Keratinocyte (primary cell): ENCODE results near the gene JADE2. TPM values are rescaled to one million over a fixed set of nuclear protein-coding genes. Genes with fewer than 3 reads are reported as not detected.

Source experiments
- DNase-seq: peaks from one replicate; pipeline ENCODE4 v3.0.0-alpha.2; 2011; ENCODE audit warnings: low read depth, missing footprints, low spot score
- FAIRE-seq: peaks from 2 replicates; lab custom pipeline; 2011; peaks lifted over from hg19 to GRCh38; lab: Jason Lieb, UNC
- H2AFZ ChIP-seq: 2 replicates; pipeline ENCODE4 v1.6.0; 2012; ENCODE audit warnings: low read length, control low read depth, inconsistent platforms; ENCODE audit not compliant: control insufficient read depth
- H3K27ac ChIP-seq: 2 replicates; pipeline ENCODE4 v1.5.1; 2011; ENCODE audit warnings: low read length; ENCODE audit not compliant: control insufficient read depth, insufficient read depth
- H3K27me3 ChIP-seq: 3 replicates; pipeline ENCODE4 v1.6.0; 2011; ENCODE audit warnings: low read length; ENCODE audit not compliant: control insufficient read depth, insufficient read depth; ENCODE audit errors: extremely low read depth
- H3K36me3 ChIP-seq, 2 experiments: 2 replicates in 1 of 2; 3 replicates in 1 of 2; pipeline ENCODE4 v1.5.1; 2011; ENCODE audit warnings: low read length in 2 of 2, mild to moderate bottlenecking in 1 of 2; ENCODE audit not compliant: control insufficient read depth in 2 of 2, insufficient read depth in 2 of 2; ENCODE audit errors: extremely low read depth in 1 of 2
- H3K4me1 ChIP-seq: 3 replicates; pipeline ENCODE4 v1.5.1; 2011; ENCODE audit warnings: low read length; ENCODE audit not compliant: control insufficient read depth, insufficient read depth; ENCODE audit errors: extremely low read depth
- H3K4me2 ChIP-seq: 3 replicates; pipeline ENCODE4 v1.6.0; 2011; ENCODE audit warnings: low read depth, low read length; ENCODE audit not compliant: control insufficient read depth, insufficient read depth; ENCODE audit errors: extremely low read depth
- H3K4me3 ChIP-seq, 3 experiments: fragments of 200-600 bp in 1 of 3; sonication (generic) in 1 of 3; 2 replicates in 2 of 3; 3 replicates in 1 of 3; pipeline ENCODE4 v1.5.1; 2011 to 2016; ENCODE audit warnings: low read length in 3 of 3, mild to moderate bottlenecking in 3 of 3, control low read depth in 2 of 3, inconsistent platforms in 1 of 3, low read depth in 1 of 3, mixed read lengths in 1 of 3, mixed run types in 1 of 3, moderate library complexity in 1 of 3; ENCODE audit not compliant: control insufficient read depth in 2 of 3, insufficient read depth in 2 of 3; ENCODE audit errors: extremely low read depth in 1 of 3
- H3K79me2 ChIP-seq: 2 replicates; pipeline ENCODE4 v1.6.0; 2012; ENCODE audit warnings: low read length; ENCODE audit not compliant: control insufficient read depth, insufficient read depth
- H3K9ac ChIP-seq: 3 replicates; pipeline ENCODE4 v1.6.0; 2011; ENCODE audit warnings: low read length; ENCODE audit not compliant: control insufficient read depth, insufficient read depth; ENCODE audit errors: extremely low read depth
- H3K9me1 ChIP-seq: 3 replicates; pipeline ENCODE4 v1.6.0; 2011; ENCODE audit warnings: low read length; ENCODE audit not compliant: control insufficient read depth, insufficient read depth; ENCODE audit errors: extremely low read depth
- H3K9me3 ChIP-seq: 2 replicates; pipeline ENCODE4 v1.5.1; 2012; ENCODE audit warnings: low read depth, low read length; ENCODE audit not compliant: control insufficient read depth
- H4K20me1 ChIP-seq: 3 replicates; pipeline ENCODE4 v1.6.0; 2011; ENCODE audit warnings: low read length; ENCODE audit not compliant: control insufficient read depth, insufficient read depth; ENCODE audit errors: extremely low read depth
- EZH2 ChIP-seq: IDR thresholded peaks from one replicate; pipeline ENCODE4 v1.6.1; 2012; ENCODE audit warnings: inconsistent platforms, mild to moderate bottlenecking, low read length, moderate library complexity
- dilution Hi-C: fragments of 300-500 bp; cut with MboI; formaldehyde crosslinking; loops from one replicate; pipeline ENCODE4 v1.7.0; 2020; ENCODE audit warnings: low sequenced_read_pairs; ENCODE audit not compliant: extremely low pct_ligation_motif_present
- polyA plus RNA-seq, 5 experiments: library from polyadenylated mRNA; depleted of rRNA in 3 of 5; stranded (reverse) in 3 of 5; stranded (forward) in 1 of 5; unstranded in 1 of 5; fragments of >200 nt; gene quantifications; 1 replicate in 1 of 5; 2 replicates in 3 of 5; 3 replicates in 1 of 5; pipeline versions ENCODE4 v1.2.1 to v1.2.3, GENCODE V29; 2011 to 2012; ENCODE audit warnings: missing spikeins in 2 of 5, low read depth in 1 of 5, low replicate concordance in 1 of 5
- TF ChIP-seq, protein P1 (sequence below), 3 experiments: IDR thresholded peaks in 1 of 3; conservative IDR thresholded peaks in 1 of 3; optimal IDR thresholded peaks in 1 of 3; 2 replicates in 2 of 3; 3 replicates in 1 of 3; pipeline versions ENCODE3 to v1.5.1; 2011; ENCODE audit warnings: low read length in 3 of 3, mild to moderate bottlenecking in 3 of 3, moderate library complexity in 2 of 3, control low read depth in 1 of 3, inconsistent platforms in 1 of 3; ENCODE audit not compliant: insufficient read depth in 2 of 3; ENCODE audit errors: extremely low read depth in 1 of 3

JADE2 gene
- polyA plus RNA-seq, 1 donor (not counting 4 experiments of a cell fraction or from before 2014, with no cell fraction given) = 11.1 TPM

GRCh38 chr5:134582941-134583340, 57.5 kb downstream of the JADE2 start:
- Histone ChIP-seq H3K27me3 (no peaks in the 10 kb centered on the region), H3K4me2 (no peak overlapping the region)
- FAIRE-seq = no peak

DNA sequence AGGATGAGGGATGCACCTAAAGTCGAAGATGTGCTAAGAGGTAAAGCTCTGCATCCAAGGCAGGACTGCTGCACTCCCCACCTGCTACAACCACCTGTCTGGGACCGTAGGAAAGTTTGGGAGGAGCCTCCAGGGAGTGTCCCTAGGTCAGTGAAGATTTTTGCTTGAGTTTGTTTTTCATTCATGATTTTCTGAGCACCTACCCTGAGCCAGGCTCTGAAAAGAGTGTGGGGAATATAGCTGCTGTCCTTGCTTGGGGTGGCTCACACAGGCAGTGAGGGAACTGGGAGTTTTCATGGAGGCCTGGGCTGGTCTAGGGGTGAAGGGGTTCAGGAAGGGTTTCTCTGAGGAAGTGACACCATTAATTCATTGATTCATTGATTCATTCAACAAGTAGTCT, 58.3 kb downstream of the JADE2 start:
- TF ChIP-seq, protein P1, sequence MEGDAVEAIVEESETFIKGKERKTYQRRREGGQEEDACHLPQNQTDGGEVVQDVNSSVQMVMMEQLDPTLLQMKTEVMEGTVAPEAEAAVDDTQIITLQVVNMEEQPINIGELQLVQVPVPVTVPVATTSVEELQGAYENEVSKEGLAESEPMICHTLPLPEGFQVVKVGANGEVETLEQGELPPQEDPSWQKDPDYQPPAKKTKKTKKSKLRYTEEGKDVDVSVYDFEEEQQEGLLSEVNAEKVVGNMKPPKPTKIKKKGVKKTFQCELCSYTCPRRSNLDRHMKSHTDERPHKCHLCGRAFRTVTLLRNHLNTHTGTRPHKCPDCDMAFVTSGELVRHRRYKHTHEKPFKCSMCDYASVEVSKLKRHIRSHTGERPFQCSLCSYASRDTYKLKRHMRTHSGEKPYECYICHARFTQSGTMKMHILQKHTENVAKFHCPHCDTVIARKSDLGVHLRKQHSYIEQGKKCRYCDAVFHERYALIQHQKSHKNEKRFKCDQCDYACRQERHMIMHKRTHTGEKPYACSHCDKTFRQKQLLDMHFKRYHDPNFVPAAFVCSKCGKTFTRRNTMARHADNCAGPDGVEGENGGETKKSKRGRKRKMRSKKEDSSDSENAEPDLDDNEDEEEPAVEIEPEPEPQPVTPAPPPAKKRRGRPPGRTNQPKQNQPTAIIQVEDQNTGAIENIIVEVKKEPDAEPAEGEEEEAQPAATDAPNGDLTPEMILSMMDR (optimal IDR thresholded peaks at IDR 0.05 in 1 of 3, IDR thresholded peaks at IDR 0.05 in 1 of 3, conservative IDR thresholded peaks at IDR 0.05 in 1 of 3; ENCODE audit: extremely low read depth in 1 of 3, insufficient read depth in 2 of 3, low read length in 3 of 3) = no peak
- TF ChIP-seq EZH2 = no peak
- H3K9me1 ChIP-seq = no peaks in the 10 kb centered on the region
- no peaks in the 10 kb centered on the region for H3K4me1 ChIP-seq
- H3K4me2 ChIP-seq = no peak overlapping the region
- no peak for FAIRE-seq
- no peaks in the 10 kb centered on the region for H3K79me2 ChIP-seq
- no peaks in the 10 kb centered on the region for H3K9me3 ChIP-seq
- dilution Hi-C loops = no loop called here
- H3K27me3 ChIP-seq = no peaks in the 10 kb centered on the region
- H3K9ac ChIP-seq = no peak overlapping the region
- H4K20me1 ChIP-seq = no peaks in the 10 kb centered on the region
- H3K36me3 ChIP-seq = peaks cover 2 to 3% of the 10 kb centered on the region in 2 experiments
- H2AFZ ChIP-seq = no peak overlapping the region
- H3K4me3 ChIP-seq = no peak overlapping the region
- DNase-seq = no peak
- H3K27ac ChIP-seq = no peak overlapping the region

More at GRCh38 chr5:134582941-134583340, 57.5 kb downstream of the JADE2 start:
- peaks cover 3% of the 10 kb centered on the region in 2 experiments for H3K36me3 ChIP-seq
- dilution Hi-C loops = no loop called here
- H3K4me1 ChIP-seq = no peaks in the 10 kb centered on the region
- H3K9ac ChIP-seq = no peak overlapping the region
- H3K4me3 ChIP-seq = no peak overlapping the region
- H3K9me3 ChIP-seq = no peaks in the 10 kb centered on the region
- H4K20me1 ChIP-seq = no peaks in the 10 kb centered on the region
- no peak overlapping the region for H3K27ac ChIP-seq
- H3K79me2 ChIP-seq = no peaks in the 10 kb centered on the region
- TF ChIP-seq, protein P1 (optimal IDR thresholded peaks at IDR 0.05 in 1 of 3, IDR thresholded peaks at IDR 0.05 in 1 of 3, conservative IDR thresholded peaks at IDR 0.05 in 1 of 3; ENCODE audit: extremely low read depth in 1 of 3, insufficient read depth in 2 of 3, low read length in 3 of 3) = no peak
- H2AFZ ChIP-seq = no peak overlapping the region
- no peaks in the 10 kb centered on the region for H3K9me1 ChIP-seq
- DNase-seq = no peak
